Karpas-422 (cell line): ENCODE data around the gene MCM6. TPM values are rescaled to one million over a fixed set of nuclear protein-coding genes. Genes with fewer than 3 reads are reported as not detected.
A peak's percentile ranks its signal among the peaks of the same experiment; 100 is the strongest.
"Not testable (repeated sequence)": the region's sequence is repeated elsewhere in the genome, so short reads cannot be mapped to it uniquely, and the experiment has no call there.

Experiments used
- DNase-seq: peaks from one replicate; pipeline ENCODE4 v3.0.0-alpha.2; 2015
- H2AFZ ChIP-seq: fragments of 200-600 bp; sonication (generic); 2 replicates; pipeline ENCODE4 v1.6.1; 2014; ENCODE audit warnings: antibody characterized with exemption, low read length, mixed read lengths
- H3K27ac ChIP-seq: fragments of 200-600 bp; sonication (generic); 2 replicates; pipeline ENCODE4 v1.5.1; 2014; ENCODE audit warnings: mild to moderate bottlenecking, low read length, moderate library complexity
- H3K27me3 ChIP-seq: fragments of 200-600 bp; sonication (generic); 2 replicates; pipeline ENCODE4 v1.6.1; 2014; ENCODE audit warnings: low read length, mixed read lengths
- H3K36me3 ChIP-seq: fragments of 200-600 bp; sonication (generic); 2 replicates; pipeline ENCODE4 v1.6.1; 2014; ENCODE audit warnings: low read length, mixed read lengths; ENCODE audit not compliant: insufficient read depth
- H3K4me1 ChIP-seq: fragments of 200-600 bp; sonication (generic); 2 replicates; pipeline ENCODE4 v1.6.1; 2014; ENCODE audit warnings: mild to moderate bottlenecking, low read length, mixed read lengths
- H3K4me2 ChIP-seq: fragments of 200-600 bp; sonication (generic); 2 replicates; pipeline ENCODE4 v1.6.1; 2014; ENCODE audit warnings: low read length, low read depth, mild to moderate bottlenecking; ENCODE audit not compliant: poor library complexity, severe bottlenecking
- H3K4me3 ChIP-seq: fragments of 200-600 bp; sonication (generic); 2 replicates; pipeline ENCODE4 v1.5.1; 2014; ENCODE audit warnings: mild to moderate bottlenecking, antibody characterized with exemption, low read length, mixed read lengths
- H3K79me2 ChIP-seq: fragments of 200-600 bp; sonication (generic); 2 replicates; pipeline ENCODE4 v1.6.1; 2014; ENCODE audit warnings: mild to moderate bottlenecking, low read length, mixed read lengths
- H3K9ac ChIP-seq: fragments of 200-600 bp; sonication (generic); 2 replicates; pipeline ENCODE4 v1.6.0; 2014; ENCODE audit warnings: low read length
- H3K9me2 ChIP-seq: fragments of 200-600 bp; sonication (generic), shearing (Covaris generic); replicated peaks from 2 replicates; pipeline ENCODE4 v1.6.0; 2014; ENCODE audit warnings: mild to moderate bottlenecking, low read length, moderate library complexity; ENCODE audit not compliant: insufficient read depth
- H3K9me3 ChIP-seq: fragments of 300-700, 200-600 bp; sonication (generic); 2 replicates; pipeline ENCODE4 v1.6.1; 2014; ENCODE audit warnings: low read length, mixed read lengths
- H4K20me1 ChIP-seq: fragments of 200-600 bp; sonication (generic); 2 replicates; pipeline ENCODE4 v1.6.1; 2014; ENCODE audit warnings: mild to moderate bottlenecking, antibody characterized with exemption, low read length, low read depth; ENCODE audit not compliant: insufficient read depth
- total RNA-seq: library from RNA; depleted of rRNA; stranded (reverse); fragments of >200 nt; shearing (Covaris generic); gene quantifications from 2 replicates; pipeline ENCODE4 v1.2.3, GENCODE V29; 2014; ENCODE audit warnings: low replicate concordance

MCM6 gene
- total RNA-seq, 1 experiment from 2014 or later = 35.4 TPM

GRCh38 chr2:135812907-135813511 lies 63.2 kb downstream of the MCM6 start:
- Histone ChIP-seq H3K27me3 (no peaks in the 10 kb centered on the region), H3K9me3 (no peaks in the 10 kb centered on the region), H3K79me2 (no peaks in the 10 kb centered on the region), H3K36me3 (peaks cover 3% of the 10 kb centered on the region; the same call in 1 of the 2 replicates), H3K4me1 (no peaks in the 10 kb centered on the region), H4K20me1 (no peaks in the 10 kb centered on the region), H3K9ac (no peak overlapping the region), H3K4me2 (no peak overlapping the region), H3K4me3 (no peak overlapping the region), H2AFZ (no peak overlapping the region), H3K27ac (no peak overlapping the region), H3K9me2 (no peaks in the 10 kb centered on the region)
- no peak for DNase-seq

DNA sequence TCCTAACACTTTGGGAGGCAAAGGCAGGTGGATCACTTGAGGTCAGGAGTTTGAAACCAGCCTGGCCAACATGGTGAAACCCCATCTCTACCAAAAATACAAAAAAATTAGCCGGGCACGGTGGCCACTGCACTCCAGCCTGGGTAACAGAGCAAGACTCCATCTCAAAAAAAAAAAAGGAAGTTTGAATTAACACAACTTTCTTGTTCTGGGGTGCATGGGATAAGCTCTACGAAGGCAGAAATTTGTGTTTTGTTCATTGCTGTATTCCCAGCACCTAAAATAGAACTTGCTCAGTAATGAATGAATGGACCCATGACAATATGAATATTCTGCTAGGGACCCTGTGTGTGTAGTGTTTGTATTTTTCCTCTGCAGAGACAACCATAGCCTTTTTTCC lies 68.4 kb downstream of the MCM6 start:
- not testable (repeated sequence) for H3K79me2 ChIP-seq, H3K4me3 ChIP-seq, H3K27ac ChIP-seq, H2AFZ ChIP-seq, H3K27me3 ChIP-seq, H3K9me3 ChIP-seq, H3K9ac ChIP-seq, H4K20me1 ChIP-seq, DNase-seq, H3K4me1 ChIP-seq, H3K4me2 ChIP-seq, H3K9me2 ChIP-seq
- H3K36me3 ChIP-seq = peaks cover 11% of the 10 kb centered on the region; the same call in 1 of the 2 replicates

GRCh38 chr2:135803278-135803677 lies 73.0 kb downstream of the MCM6 start:
- Histone ChIP-seq H3K36me3 (peaks cover 37% of the 10 kb centered on the region), H3K27me3 (no peaks in the 10 kb centered on the region), H3K9me2 (no peaks in the 10 kb centered on the region), H3K9ac (no peak overlapping the region), H3K4me1 (no peaks in the 10 kb centered on the region), H3K9me3 (peaks cover 17% of the 10 kb centered on the region), H3K27ac (no peak overlapping the region), H2AFZ (no peak overlapping the region), H3K4me3 (no peak overlapping the region), H4K20me1 (no peaks in the 10 kb centered on the region), H3K4me2 (no peak overlapping the region), H3K79me2 (no peaks in the 10 kb centered on the region)
- no peak for DNase-seq

GRCh38 chr2:135802350-135802749 lies 73.9 kb downstream of the MCM6 start:
- Histone ChIP-seq H3K4me2 (no peak overlapping the region), H4K20me1 (no peaks in the 10 kb centered on the region), H3K4me3 (no peak overlapping the region), H3K9ac (no peak overlapping the region), H2AFZ (no peak overlapping the region), H3K36me3 (peaks cover 37% of the 10 kb centered on the region), H3K9me3 (peaks cover 17% of the 10 kb centered on the region), H3K9me2 (no peaks in the 10 kb centered on the region), H3K79me2 (no peaks in the 10 kb centered on the region), H3K27me3 (no peaks in the 10 kb centered on the region), H3K4me1 (0 out of 2 replicates have a peak, but pooled peaks cover 3% of the 10 kb centered on the region), H3K27ac (no peak overlapping the region)
- no peak for DNase-seq

- peaks cover 17% of the 10 kb centered on the region for H3K9me3 ChIP-seq
- H3K27me3 ChIP-seq = no peaks in the 10 kb centered on the region
- no peaks in the 10 kb centered on the region for H4K20me1 ChIP-seq
- H3K4me1 ChIP-seq = 0 out of 2 replicates have a peak, but pooled peaks cover 3% of the 10 kb centered on the region
- H3K36me3 ChIP-seq = peaks cover 37% of the 10 kb centered on the region
- H3K27ac ChIP-seq = no peak overlapping the region
- H3K4me2 ChIP-seq = no peak overlapping the region
- no peak for DNase-seq
- H3K9me2 ChIP-seq = no peaks in the 10 kb centered on the region
- H3K79me2 ChIP-seq = no peaks in the 10 kb centered on the region
- H3K4me3 ChIP-seq = no peak overlapping the region
- H2AFZ ChIP-seq = no peak overlapping the region
- H3K9ac ChIP-seq = no peak overlapping the region
These were observed 75.5 kb downstream of the MCM6 start for GRCh38 chr2:135800513-135801460.

DNA sequence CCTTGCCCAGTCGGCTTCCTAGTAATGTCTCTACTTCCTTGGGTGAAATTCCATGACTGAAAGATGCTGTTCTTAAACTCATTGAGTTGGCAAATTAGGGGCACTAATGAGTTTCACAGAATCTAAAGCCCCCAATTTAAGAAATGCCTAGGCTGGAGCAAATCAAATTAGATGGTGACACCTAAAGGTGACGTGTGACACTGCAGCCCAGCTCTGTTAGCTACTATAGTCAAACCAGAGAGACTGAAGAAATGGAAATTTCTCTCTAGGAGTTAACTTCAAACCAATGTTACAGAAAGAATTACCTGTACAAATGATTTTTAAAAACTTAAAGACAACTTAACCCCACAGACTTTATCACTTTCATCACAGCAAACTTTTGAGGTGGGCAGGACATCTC lies 76.5 kb downstream of the MCM6 start:
- H3K27me3 ChIP-seq = no peaks in the 10 kb centered on the region
- no peak overlapping the region for H3K27ac ChIP-seq
- H3K4me3 ChIP-seq = no peak overlapping the region
- H3K79me2 ChIP-seq = no peaks in the 10 kb centered on the region
- H3K4me1 ChIP-seq = 0 out of 2 replicates have a peak, but pooled peaks cover 3% of the 10 kb centered on the region
- H3K9ac ChIP-seq = no peak overlapping the region
- no peak overlapping the region for H3K4me2 ChIP-seq
- peak; percentile 53 for DNase-seq
- H3K9me3 ChIP-seq = peaks cover 17% of the 10 kb centered on the region
- H4K20me1 ChIP-seq = no peaks in the 10 kb centered on the region
- no peak overlapping the region for H2AFZ ChIP-seq
- H3K9me2 ChIP-seq = no peaks in the 10 kb centered on the region
- H3K36me3 ChIP-seq = peaks cover 37% of the 10 kb centered on the region

DNA sequence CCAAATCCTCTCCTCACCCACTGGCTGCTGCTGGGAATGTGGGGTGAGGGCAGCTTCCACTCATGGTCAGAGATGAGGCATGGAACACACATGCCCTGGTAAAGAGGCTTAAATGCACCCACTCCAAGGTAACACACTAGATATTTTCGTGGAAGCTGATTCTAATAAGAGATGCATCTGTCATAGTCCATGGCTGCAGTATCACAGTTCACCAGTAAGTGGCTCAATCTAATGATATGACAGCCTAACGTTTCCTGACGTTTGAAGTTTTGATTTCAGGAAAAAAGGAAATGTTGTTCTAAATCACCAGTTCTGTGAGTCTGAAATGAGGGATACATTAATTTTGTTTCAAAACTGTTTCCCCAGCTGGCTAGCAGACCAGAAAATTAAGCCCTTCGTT lies 77.5 kb downstream of the MCM6 start:
- peak; percentile 55 for DNase-seq
- no peak overlapping the region for H3K4me2 ChIP-seq
- H3K27ac ChIP-seq = no peak overlapping the region
- no peaks in the 10 kb centered on the region for H3K27me3 ChIP-seq
- peaks cover 17% of the 10 kb centered on the region for H3K9me3 ChIP-seq
- H3K36me3 ChIP-seq = peaks cover 37% of the 10 kb centered on the region
- 0 out of 2 replicates have a peak, but pooled peaks cover 3% of the 10 kb centered on the region for H3K4me1 ChIP-seq
- no peak overlapping the region for H3K4me3 ChIP-seq
- H4K20me1 ChIP-seq = no peaks in the 10 kb centered on the region
- H3K9ac ChIP-seq = no peak overlapping the region
- peak overlapping the region; percentile 60; the same call in 1 of the 2 replicates for H2AFZ ChIP-seq
- no peaks in the 10 kb centered on the region for H3K9me2 ChIP-seq
- no peaks in the 10 kb centered on the region for H3K79me2 ChIP-seq

DNA sequence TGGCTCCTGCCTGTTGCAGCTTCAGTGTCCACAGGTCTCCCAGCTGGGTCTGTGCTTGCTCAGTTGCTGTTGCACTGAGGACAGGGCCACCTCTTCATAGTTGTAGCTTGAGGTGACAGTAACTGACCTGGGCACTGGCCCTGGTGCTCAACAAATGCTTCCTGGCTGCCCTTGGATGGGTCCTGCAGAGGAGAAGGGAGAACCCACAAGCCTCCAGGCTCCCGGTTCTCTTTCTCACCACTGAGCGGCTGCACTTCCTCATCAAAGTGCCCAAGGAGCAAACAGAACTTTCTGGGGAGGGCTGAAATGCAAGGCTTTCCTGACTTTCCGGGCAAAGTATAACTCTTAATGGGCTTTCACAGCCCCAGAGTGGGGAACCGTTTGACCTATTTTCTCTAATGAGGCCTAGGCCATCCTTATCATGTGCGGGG lies 78.0 kb downstream of the MCM6 start:
- no peak overlapping the region for H3K4me2 ChIP-seq
- H3K4me1 ChIP-seq = 0 out of 2 replicates have a peak, but pooled peaks cover 3% of the 10 kb centered on the region
- no peaks in the 10 kb centered on the region for H3K27me3 ChIP-seq
- H2AFZ ChIP-seq = peak overlapping the region; percentile 60; the same call in 1 of the 2 replicates
- H3K27ac ChIP-seq = no peak overlapping the region
- H4K20me1 ChIP-seq = no peaks in the 10 kb centered on the region
- no peaks in the 10 kb centered on the region for H3K9me2 ChIP-seq
- H3K4me3 ChIP-seq = no peak overlapping the region
- H3K36me3 ChIP-seq = peaks cover 32% of the 10 kb centered on the region
- DNase-seq = no peak
- no peaks in the 10 kb centered on the region for H3K79me2 ChIP-seq
- peaks cover 17% of the 10 kb centered on the region for H3K9me3 ChIP-seq
- H3K9ac ChIP-seq = no peak overlapping the region
